GM19372 (cell line): ENCODE data around the gene C2CD3.
A peak's percentile ranks its signal among the peaks of the same experiment; 100 is the strongest.

Experiments used
- ATAC-seq: cut with Tn5 transposase; IDR thresholded peaks from one replicate; pipeline ENCODE4 v1.9.1; 2021; ENCODE audit warnings: mild to moderate bottlenecking, low read depth, moderate library complexity; ENCODE audit not compliant: unreplicated experiment

The C2CD3 gene, protein sequence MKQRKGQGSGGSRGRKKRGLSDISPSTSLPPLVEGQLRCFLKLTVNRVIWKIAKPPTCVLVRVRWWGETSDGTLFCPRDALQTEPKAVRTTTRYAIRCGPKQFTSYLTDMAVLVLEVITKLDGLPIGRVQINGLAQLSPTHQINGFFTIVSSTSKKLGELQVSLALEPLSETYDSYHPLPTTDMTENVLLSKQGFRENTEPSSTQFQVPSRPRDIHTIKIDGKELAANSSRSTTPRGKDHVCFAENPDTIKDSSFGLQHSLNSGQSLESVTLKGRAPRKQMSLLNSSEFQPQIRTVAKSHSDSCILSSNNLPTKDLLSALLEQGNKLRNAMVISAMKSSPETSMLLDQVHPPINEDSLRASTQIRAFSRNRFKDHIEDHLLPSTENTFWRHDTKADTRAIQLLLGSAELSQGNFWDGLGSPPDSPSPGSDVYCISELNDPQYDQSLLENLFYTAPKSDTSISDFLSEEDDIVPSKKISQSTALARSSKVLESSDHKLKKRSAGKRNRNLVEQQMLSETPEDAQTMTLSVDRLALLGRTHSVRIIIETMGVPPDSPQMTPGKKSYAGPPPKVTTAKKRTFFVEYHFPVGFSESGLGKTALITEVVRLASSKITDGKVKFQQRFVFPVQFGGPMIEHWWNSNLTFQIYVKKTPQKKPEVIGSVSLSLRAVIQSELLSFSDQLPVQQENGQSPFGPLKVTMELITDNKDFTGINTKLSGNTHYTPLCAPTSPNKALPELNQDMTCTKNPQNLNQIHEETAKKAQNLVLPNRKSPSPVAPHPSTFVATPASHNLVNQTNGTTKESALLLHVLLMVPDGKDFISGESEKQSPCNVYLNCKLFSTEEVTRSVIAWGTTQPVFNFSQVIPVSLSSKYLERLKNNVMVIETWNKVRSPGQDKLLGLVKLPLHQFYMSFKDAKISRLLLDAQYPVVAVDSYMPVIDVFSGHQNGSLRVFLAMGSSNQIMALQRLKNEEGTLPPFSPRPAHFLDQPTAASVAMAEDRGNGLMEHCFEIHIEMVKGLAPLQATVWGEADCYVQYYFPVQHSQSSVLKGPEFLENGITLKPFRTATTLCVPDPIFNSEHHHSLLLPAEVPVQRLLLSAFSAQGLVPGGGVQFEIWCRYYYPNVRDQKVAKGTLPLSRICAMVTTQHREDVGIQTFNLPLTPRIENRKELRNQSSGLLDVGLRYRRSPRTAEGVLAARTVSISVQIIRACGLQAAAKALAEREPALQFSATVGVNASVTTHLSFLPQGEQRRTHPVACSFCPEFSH (N-terminal part only)

DNA sequence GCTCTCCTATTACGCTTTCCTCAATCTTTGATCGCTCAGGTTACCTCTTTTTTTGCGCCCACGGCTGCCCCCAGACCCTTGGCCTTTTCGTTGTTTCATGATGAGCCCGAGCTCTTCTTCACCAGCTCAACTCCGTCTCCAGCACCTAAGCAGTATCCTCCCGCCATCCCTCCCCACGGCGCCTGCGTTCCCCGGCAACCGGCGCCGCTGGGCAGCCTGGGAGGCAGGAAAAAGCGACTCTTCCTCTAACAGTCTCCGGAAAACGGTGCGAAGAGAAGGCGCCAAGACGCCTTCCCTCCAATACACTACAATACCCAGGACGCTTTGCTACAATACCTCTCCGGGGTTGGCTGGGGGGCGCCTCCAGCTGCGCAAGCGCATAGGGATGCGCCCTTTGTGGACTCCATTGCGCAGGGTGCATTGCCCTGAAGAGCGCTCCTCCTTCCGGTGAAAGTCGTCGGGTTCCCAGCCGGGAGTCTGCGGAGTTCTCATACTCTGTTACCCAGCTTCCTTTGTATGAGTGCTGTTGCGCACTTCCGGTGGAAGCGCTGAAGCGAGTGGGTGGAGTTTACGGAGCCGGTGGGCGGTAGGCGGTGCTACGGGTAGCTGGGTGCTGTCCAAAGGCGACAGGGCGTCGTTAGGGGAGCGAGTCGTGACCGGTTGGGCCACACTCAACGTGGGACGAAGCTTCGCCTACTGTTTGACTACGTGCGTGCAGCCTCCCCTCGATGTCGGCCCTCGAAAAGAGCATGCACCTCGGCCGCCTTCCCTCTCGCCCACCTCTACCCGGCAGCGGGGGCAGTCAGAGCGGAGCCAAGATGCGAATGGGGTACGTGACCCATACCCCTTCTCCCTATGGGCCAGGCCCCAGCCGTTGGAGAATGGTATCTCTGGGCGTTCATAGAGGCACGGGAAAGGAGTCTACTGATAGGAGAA is at the start of gene C2CD3, which contains the start of gene PPME1:
C2CD3 (minus strand) TSS at position 309 of the 936 bp plus-strand sequence; CDS start at position 99, 210 bp downstream.
PPME1 (plus strand) TSS at position 596 of the 936 bp plus-strand sequence; CDS start at position 729, 133 bp downstream.
- ATAC-seq, result peak; percentile 93

DNA sequence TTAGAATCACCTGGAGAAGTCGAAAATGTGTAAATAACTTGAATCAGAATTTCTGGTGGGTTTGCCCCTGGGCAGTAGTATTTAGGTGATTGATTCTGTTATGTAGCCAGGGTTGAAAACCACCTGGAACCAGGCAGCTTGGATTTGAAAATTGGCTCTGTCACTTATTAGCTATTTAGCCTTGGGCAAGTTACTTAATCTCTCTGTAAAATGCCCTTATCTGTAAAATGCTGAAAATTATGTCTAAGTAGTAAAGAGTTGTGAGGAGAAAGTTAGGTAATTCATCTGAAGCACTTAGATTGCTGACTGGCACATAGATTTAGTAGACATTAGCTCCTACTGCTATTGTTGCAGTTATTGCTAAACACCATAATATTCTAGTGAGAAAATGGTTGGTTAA is 49.6 kb upstream of the C2CD3 start:
- ATAC-seq, result no peak

DNA sequence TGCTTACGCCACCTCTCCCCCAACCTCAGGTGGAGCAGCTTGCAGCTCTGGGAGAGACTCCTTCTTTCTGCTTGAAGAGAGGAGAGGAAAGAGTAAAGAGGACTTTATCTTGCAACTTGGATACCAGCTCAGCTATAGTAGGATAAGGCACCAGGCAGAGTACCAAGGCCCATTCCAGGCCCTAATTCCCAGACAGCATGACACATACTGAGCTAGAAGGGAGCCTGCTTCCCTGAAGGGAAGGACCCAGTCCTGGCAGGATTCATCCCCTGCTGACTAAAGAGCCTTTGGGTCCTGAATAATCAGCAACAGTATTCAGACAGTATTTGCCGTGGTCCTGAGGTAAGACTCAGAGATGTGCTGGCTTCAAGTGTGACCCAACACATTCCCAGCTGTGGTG is 41.7 kb upstream of the C2CD3 start:
- no peak for ATAC-seq

DNA sequence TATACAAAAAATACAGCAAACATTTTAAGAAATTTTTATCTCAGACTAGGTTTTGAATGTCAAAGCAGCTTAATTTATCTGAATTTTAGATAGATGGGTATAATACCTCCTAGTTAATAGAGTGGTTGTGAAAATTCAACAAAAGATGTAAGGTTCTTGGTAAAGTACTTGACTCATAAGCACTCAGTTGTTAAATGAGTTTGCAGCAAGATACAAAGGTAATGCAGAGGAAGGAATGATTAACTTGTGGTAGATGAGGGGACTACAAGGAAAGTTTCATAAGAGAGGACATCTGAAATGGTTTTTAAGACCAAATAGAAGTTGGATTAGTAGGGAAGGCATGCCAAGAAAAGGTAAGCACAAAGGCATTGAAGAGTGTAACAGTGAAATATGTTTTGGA is 37.7 kb upstream of the C2CD3 start:
- no peak for ATAC-seq

DNA sequence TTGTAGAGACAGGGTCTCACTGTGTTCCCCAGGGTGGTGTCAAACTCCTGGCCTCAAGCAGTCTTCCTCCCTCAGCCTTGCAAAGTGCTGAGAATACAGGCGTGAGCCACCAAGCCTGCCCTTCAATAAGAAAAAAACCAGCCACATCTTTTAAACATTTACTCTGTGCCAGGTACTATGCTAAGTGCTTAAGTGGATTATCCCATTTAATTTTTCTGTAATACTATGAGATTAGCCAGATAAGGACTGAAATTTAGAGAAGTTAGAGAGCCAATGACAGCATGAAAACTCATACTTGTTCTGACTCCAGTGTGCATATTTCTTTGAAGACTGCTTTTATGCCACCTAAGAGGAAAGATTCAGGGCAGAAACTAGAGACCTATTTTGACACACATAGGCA is 35.9 kb upstream of the C2CD3 start:
- ATAC-seq, result no peak

DNA sequence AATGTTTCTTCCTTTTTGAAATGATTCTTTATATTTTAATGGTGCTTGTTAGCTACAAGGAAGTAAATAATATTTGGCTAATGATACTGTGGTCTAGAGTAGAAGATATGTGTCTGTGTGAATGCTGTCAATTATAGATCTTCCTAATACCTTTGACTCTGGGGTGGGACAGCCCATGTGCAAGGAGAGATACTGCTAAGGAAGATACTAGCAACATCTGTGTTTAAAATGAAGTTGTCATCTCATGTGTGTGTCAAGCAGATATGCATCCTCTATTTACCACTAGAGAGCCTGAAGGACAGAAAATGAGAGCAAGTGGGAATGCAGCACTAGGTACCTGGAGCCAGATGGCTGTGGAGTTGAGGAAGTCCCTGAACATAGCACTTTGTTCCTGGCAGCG is 34.4 kb upstream of the C2CD3 start:
- no peak for ATAC-seq

DNA sequence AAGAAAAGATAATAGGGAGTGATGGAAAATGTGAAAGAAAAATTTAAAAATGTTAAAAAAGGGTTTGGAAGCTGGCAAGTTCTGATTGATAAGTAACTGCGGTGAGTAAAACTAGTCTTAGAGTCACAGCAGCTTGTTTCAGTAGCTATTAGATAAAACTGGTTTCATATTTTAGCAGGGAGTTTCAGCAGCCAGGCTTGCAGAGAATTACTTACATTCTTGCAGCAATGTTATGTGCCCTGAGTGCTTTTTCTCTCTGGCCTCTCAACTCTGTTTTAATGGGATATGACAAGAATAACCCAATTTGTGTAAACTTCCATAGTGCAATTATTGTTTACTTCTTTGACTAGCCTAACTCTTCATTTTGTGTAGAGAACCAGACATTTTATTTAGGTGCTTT is 33.9 kb upstream of the C2CD3 start:
- no peak for ATAC-seq

DNA sequence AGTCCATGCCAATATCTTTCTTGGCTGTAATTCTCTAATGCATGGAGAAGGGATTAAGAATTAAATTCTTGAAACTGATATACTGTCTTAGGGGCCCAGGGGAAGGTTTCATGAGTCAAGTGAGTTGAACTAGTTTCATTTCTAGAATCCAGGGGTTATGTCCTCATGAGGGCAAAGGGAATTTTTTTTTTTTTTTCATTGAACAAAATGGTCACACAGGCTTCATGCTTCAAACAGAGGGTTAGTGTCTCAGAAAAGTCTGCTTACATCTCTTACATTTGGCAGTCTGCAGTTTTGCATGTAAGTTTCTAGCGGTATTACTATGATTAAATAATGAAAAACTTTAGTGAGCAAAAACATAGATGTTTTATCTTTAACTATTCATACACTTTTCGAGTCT is 33.2 kb upstream of the C2CD3 start:
- ATAC-seq, result no peak

DNA sequence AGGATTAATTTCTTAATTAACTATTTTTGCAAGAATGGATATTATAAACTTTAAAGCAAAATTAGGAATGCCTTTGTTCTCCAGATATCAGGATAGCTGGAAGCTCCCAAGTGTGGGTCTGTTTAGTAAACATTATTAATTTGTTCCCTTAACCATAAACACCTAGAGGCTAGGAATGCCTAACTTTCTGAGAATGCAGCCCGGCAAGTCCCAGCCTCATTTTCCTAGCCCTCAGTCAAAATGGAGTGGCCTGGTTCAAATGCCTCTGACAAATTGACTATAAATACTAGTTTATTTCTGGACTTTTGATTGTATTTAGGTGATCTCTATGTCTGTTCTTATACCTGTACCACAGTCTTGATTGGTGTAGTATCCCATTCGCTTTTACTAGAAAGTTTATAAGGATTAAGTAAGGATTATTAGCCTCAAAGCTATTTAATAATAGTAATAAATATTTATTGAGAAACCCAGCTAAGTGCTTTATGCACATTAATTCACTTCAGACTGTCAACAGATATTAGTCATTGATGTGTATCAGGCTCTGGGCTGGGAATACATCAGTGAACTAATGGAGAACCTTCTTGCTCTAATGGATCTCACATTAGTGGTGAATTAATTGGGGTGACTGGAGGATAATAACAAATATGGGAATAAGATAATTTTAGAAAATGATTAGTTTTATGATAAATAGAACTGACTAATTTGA is 26.1 kb upstream of the C2CD3 start:
- ATAC-seq, result no peak

DNA sequence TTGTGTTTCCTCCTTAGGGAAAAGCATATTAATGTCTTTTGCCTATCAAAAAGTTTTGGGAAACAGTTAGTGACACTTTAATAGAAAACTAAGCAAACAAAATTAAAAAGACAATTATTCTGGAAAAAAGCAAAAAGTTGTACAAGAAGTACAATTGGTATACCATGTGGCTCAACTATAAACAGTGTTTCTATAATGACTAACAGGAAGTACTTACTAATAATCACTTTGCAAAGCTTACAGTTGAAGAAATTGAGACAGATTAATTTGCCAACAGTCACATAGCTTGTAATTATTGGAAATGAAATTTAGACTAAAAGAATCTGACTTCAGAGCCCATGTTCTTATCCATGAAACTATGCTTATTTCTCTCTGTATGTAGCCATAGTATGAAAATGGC is 25.0 kb upstream of the C2CD3 start:
- ATAC-seq, result no peak

DNA sequence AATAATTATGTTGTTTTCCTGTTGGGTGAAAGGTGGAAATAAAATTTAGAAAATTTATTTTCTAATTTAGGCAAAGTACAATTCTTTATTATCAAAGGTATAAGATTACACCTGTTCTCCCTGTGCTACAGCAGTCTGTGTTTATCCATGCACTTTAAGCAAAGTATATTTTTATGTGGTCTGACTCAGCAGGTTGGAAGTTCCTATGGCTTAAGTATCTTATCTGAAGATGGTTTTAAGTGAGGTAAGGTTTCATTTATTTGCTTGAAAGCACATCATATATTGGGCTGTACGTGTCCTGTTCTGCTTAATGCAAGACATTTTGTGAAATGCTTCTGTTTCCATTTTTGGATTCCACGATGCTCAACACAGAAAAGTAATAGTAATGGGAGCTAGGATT is 14.9 kb upstream of the C2CD3 start:
- ATAC-seq, result no peak

DNA sequence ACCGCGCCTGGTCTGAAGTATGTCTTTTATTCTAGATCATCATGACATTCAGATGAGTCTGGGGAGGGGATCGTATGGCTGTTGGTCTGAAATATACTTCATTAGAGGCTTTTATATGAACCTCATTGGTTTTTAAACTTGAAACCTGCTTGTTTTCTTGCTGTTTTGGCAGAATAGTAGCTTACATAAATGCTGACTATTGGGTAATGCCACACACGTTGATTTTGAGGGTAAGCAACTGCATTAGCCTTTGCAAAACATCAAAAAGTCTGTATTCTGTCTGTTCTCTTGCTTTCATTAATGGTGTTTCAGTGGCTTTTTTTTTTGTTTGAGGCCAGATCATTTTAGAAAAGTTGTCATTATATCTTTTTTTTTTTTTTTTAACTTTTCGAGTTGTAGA is 14.5 kb upstream of the C2CD3 start:
- ATAC-seq, result no peak

DNA sequence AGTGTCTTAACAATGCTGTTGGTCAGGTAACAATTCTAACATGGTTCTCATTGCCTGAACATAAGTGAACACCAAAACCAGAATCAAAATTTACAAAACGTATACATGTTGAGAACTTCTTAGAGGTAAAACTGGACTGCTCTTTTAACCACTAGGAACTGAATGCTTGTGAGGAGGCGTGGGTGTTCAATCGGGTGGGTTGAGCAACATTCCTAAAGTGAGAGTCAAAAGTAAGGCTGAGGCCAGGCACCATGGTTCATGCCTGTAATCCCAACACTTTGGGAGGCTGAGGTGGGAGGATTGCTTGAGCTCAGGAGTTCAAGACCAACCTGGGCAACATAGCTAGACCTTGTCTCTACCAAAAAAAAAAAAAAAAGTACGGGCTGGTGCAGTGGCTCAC is 11.8 kb upstream of the C2CD3 start:
- ATAC-seq, result no peak

DNA sequence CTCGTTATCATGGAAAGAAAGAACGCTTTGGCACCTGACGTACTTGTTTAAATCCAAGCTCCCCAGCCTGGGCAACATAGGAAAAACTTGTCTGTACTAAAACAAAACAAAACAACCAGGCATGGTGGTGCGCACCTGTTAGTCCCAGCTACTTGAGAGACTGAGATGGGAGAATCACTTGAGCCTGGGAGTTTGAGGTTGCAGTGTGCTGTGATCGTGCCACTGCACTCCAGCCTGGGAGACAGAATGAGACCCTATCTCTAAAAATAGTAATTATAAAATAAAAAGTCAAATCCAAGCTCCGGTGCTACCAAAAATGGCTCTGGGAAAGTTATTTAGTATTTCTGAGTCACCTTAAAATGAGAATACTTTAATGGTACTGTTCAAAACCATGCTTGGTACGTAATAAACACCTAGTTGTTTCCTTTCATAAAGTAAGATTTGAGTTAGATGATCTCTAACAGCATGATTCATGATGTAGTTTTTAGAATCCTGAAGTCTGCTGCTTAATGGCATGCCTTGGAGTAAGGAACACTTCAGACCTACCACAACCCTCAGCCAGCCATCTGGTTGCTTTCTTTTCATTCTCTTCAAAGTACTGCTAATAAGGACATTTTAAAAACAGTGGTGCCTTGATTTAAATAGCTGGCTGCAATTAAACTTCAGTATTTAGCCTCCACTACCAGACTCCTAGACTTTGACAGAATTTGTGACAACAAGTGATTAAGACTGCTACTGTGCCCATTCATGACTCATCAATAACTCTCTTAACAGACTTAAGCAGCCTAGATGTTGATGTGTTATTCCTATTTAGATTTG is 8.6 kb upstream of the C2CD3 start:
- ATAC-seq, result no peak

DNA sequence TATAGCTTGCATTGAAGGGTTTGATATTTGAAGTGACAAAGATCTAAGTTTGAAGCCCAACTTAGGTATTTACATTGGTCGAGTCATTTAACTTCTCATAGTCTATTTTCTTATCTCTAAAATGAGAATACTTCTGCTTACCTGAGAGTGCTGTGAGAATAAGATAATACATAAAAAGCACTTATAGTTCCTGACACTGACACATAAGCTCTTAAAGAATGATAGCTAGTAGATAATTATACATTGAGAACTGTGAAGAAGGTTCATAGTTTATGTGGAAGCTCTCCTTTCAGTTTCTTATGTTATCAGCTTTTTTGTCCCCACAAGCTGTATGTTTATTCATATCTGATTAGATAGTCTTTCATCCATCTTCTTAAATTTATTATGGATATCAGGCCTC is 5.1 kb upstream of the C2CD3 start:
- ATAC-seq, result no peak

DNA sequence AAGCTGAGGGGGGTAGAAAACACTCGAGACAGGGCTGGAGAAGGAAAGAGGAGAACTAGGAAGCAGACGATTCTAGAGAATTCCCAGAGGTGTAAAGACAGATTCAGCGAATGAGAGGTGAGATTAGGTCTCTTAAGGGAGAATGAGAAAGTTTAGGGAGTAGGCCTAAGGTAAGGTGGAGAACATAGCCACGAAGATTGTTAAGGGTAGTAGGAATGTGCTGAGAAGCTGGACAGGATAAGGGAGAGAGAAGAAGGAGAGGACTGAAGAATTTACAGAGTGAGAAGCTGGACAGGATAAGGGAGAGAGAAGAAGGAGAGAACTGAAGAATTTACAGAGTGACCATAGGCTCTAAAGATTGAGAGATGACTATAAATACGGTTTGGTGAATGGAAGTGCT is 1.2 kb upstream of the C2CD3 start:
- no peak for ATAC-seq

DNA sequence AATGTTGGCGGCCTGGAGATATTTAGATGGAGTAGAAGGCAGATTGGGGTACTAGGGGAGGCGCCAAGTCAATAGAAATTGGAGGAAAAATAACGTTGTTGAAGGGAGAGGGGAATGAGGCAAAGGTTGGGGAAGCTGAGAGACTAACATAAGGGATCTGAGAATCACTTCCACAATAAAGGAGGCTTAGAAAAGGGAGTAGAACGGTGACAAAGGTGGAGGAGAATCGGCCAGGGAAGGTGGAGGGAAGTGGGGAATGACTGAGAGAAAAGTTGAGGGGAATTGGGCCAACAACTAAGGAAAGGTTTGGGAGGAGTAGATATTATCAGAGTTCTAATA is 797 bp upstream of the C2CD3 start:
- ATAC-seq, result no peak

DNA sequence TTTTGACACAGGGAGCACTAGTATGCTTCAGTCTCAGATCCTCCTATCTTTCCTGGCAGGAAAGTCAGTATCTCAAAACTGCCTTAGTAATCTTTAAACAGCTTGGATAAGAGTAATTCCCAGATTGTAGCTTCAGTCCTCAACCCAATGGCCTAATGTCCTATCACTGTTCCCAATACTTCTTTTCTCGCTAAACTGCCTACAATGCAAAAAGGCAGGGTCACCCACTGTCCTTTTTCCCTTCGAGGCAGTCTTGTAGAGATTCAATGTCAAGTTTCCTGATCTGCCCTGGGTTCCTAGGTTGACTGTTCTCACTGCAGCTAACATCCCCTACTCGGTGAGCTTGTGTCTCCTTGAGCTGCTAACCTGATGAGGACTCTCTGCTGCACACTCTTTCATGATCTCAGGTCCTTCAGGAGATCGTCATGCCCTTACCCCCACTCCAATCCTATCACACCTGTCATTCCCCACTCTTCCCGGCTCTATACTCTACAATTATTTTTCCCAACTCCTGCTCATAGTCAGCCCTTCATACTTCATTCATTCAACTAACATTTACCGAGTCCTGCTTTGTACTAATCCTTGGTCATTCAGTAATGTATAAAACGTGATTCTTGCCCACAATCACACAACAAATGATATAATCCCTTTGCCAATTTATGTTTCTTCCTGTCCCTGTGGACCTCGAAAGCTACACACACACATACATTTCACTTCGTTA is 904 bp downstream of the C2CD3 start:
- ATAC-seq, result no peak
